Measurements from ENCODE around the gene RAB22A.
"Not testable (repeated sequence)": the region's sequence is repeated elsewhere in the genome, so short reads cannot be mapped to it uniquely, and the experiment has no call there.

The RAB22A gene

GRCh38 chr20:58352468-58352867 is 43.0 kb downstream of the RAB22A start:
- DNase-seq = no peak

GRCh38 chr20:58359441-58359840 is 49.9 kb downstream of the RAB22A start:
- no peak for DNase-seq

- DNase-seq = no peak
Observed at GRCh38 chr20:58360936-58361335, 51.4 kb downstream of the RAB22A start.

- peak in 1 of 2 experiments; percentile 23 for DNase-seq
Observed at GRCh38 chr20:58361481-58362205, 52.1 kb downstream of the RAB22A start.

GRCh38 chr20:58362206-58362516 is 52.6 kb downstream of the RAB22A start:
- DNase-seq = no peak

- no peak for DNase-seq
Observed at GRCh38 chr20:58362970-58363369, 53.5 kb downstream of the RAB22A start.

GRCh38 chr20:58366866-58367265 is 57.4 kb downstream of the RAB22A start:
- no peak for DNase-seq

GRCh38 chr20:58372806-58373205 is 63.3 kb downstream of the RAB22A start:
- no peak for DNase-seq

- DNase-seq = not testable (repeated sequence)
Observed at GRCh38 chr20:58373296-58373695, 63.8 kb downstream of the RAB22A start.

GRCh38 chr20:58374027-58374850 is 64.7 kb downstream of the RAB22A start:
- DNase-seq = no peak

GRCh38 chr20:58374906-58375758 is 65.6 kb downstream of the RAB22A start:
- no peak for DNase-seq

- DNase-seq = no peak
Observed at GRCh38 chr20:58375759-58376352, 66.3 kb downstream of the RAB22A start.

- DNase-seq = no peak
Observed at GRCh38 chr20:58377017-58377416, 67.5 kb downstream of the RAB22A start.

- no peak for DNase-seq
Observed at GRCh38 chr20:58377766-58378401, 68.4 kb downstream of the RAB22A start.

GRCh38 chr20:58378704-58379103 is 69.2 kb downstream of the RAB22A start:
- no peak for DNase-seq

GRCh38 chr20:58381627-58382026 is 72.1 kb downstream of the RAB22A start:
- no peak for DNase-seq

GRCh38 chr20:58382096-58382495 is 72.6 kb downstream of the RAB22A start:
- DNase-seq = no peak

GRCh38 chr20:58384821-58385220 is 75.3 kb downstream of the RAB22A start:
- DNase-seq = no peak

GRCh38 chr20:58388028-58388601 is 78.6 kb downstream of the RAB22A start:
- no peak for DNase-seq

- peak; percentile 86 to 94 for DNase-seq
Observed at GRCh38 chr20:58388882-58389323, 79.4 kb downstream of the RAB22A start, which contains the start of gene VAPB. TSS of gene VAPB (plus strand) at chr20:58389229. CDS start at chr20:58389460, 231 bp downstream.

GRCh38 chr20:58389324-58389967 is 79.9 kb downstream of the RAB22A start:
- DNase-seq = peak in 1 of 2 experiments; percentile 56
